Measurements from ENCODE around the gene ANKHD1. TPM values are rescaled to one million over a fixed set of nuclear protein-coding genes. Genes with fewer than 3 reads are reported as not detected.

The ANKHD1 gene
- total and polyA plus RNA-seq, 10 donors: 30.5 to 235 (median 157) TPM

DNA sequence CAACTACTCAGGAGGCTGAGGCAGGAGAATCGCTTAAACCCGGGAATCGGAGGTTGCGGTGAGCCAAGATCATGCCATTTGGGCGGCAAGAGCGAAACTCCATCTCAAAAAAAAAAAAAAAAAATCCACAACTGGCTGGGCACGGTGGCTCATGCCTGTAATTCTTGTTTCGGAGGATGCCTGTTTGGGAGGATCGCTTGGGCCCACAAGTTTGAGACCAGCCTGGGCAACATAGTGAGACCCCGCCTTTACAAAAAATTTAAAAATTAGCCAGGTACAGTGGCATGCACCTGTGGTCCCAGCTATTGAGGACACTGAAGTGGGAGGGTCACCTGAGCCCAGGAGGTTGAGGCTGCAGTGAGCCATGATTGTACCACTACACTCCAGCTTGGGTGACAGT lies 144.0 kb downstream of the ANKHD1 start:
- intact Hi-C loops (cut with DNase I; ENCODE audit: low total_unique reads): no loop called here
- WGBS, 5 donors: 94 to 99% (median 98%) methylated on average over 10 of the region's 10 CpGs

DNA sequence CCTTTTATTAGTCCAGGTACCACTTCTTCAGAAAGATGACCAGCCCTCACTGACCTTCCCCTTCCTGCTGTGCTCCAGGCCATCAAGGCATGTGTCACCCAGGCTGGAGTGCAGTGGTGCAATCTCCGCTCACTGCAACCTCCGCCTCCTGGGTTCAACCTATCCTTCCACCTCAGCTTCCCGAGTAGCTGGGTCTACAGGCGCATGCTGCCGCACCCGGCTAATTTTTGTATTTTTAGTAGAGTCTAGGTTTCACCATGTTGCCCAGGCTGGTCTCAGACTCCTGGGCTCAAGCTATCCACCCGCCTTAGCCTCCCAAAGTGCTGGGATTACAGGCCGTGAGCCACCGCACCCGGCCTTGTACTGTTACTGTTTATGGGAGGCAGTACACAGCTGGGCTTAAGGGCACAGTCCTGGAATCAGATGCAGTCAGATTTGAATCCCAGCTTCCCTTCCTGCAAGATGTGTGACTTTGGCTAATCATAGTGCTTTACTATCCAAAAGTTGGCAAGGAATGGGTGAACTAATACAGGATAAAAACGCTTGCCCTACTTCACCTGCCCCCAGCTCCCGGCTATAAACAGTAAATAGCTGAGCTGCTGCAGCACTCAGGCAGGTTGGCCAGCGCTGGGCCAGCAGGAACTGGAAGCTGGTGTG lies 145.3 kb downstream of the ANKHD1 start:
- WGBS, 5 donors: 52 to 67% (median 61%) methylated on average over 13 of the region's 13 CpGs
- H3K36me3 ChIP-seq: peaks cover 0 to 71% (median 34%) of the 10 kb centered on the region in 6 donors
- peak; percentile 83 for DNase-seq
- H3K9me3 ChIP-seq: no peaks in the 10 kb centered on the region
- H3K4me1 ChIP-seq: peaks cover 16 to 45% (median 42%) of the 10 kb centered on the region in 6 donors
- TF ChIP-seq POLR2A (IDR thresholded peaks at IDR 0.05) (no peak), POLR2AphosphoS5 (IDR thresholded peaks at IDR 0.05) (no peak)
- TF ChIP-seq, protein P1, sequence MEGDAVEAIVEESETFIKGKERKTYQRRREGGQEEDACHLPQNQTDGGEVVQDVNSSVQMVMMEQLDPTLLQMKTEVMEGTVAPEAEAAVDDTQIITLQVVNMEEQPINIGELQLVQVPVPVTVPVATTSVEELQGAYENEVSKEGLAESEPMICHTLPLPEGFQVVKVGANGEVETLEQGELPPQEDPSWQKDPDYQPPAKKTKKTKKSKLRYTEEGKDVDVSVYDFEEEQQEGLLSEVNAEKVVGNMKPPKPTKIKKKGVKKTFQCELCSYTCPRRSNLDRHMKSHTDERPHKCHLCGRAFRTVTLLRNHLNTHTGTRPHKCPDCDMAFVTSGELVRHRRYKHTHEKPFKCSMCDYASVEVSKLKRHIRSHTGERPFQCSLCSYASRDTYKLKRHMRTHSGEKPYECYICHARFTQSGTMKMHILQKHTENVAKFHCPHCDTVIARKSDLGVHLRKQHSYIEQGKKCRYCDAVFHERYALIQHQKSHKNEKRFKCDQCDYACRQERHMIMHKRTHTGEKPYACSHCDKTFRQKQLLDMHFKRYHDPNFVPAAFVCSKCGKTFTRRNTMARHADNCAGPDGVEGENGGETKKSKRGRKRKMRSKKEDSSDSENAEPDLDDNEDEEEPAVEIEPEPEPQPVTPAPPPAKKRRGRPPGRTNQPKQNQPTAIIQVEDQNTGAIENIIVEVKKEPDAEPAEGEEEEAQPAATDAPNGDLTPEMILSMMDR (IDR thresholded peaks at IDR 0.05 in 8 of 11, conservative IDR thresholded peaks at IDR 0.05 in 3 of 11): no peak
- peak overlapping the region in 7 of 8 donors; percentile 41 to 78 (median 48) for H3K4me3 ChIP-seq
- intact Hi-C loops (cut with DNase I; ENCODE audit: low total_unique reads): no loop called here
- H3K27ac ChIP-seq: peak overlapping the region; percentile 88 to 98 (median 92)
- no peaks in the 10 kb centered on the region for H3K27me3 ChIP-seq (replicated peaks in 1 of 7)

More for the DNA sequence above, 144.0 kb downstream of the ANKHD1 start:
- peak overlapping the region in 2 of 8 donors; percentile 91 to 98 for H3K27ac ChIP-seq
- no peak for TF ChIP-seq POLR2A (IDR thresholded peaks at IDR 0.05)
- peaks cover 0 to 71% (median 32%) of the 10 kb centered on the region in 6 donors for H3K36me3 ChIP-seq
- no peaks in the 10 kb centered on the region for H3K9me3 ChIP-seq
- H3K4me1 ChIP-seq: peaks cover 16 to 45% (median 42%) of the 10 kb centered on the region in 6 donors
- DNase-seq: no peak
- H3K27me3 ChIP-seq (replicated peaks in 1 of 7): no peaks in the 10 kb centered on the region
- no peak overlapping the region for H3K4me3 ChIP-seq

DNA sequence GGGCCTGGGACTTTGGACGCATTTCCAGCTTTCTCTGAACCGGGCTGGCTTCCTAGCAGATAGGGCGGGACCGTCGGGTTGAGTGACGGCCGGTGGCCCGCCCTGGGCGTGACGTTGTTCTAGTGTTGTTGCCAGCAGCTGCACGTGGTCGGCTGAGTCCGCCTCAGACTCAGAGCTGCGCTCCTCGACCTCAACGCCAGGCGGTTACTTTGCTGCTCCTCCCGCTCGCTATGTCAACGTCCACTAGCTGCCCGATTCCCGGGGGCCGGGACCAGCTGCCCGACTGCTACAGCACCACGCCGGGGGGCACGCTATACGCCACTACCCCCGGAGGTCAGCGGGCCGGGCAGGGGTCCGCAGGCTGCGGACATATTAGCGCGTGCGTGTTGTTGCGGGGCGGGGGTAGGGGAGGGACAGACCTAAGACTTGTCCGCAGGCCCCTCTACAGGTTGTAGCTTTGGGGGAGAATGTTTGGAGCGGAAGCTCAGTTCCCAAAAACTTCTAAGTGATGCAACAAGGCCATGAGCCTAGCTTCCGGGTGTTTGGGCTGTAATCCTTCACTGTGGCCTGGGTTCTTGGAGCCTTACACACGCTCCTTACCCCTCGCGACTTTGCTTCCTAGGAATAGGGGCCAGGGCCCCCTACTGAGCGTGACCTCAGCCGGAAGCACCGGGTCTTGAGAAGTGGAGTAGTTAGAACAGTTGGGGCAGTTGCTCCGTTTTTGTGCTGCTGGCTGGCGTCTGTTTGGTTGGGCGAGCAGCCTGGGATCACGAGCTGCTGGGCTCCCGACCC lies 146.1 kb downstream of the ANKHD1 start, which contains the start of gene EIF4EBP3:
Gene EIF4EBP3 (plus strand): TSS at position 155 of the 792 bp plus-strand sequence. CDS start 76 bp downstream, at position 231.
- Histone ChIP-seq H3K36me3 (peaks cover 0 to 71% (median 36%) of the 10 kb centered on the region in 6 donors), H3K4me3 (peak within 1 kb of the TSS; percentile 41 to 78 (median 47)), H3K9me3 (no peaks in the 10 kb centered on the region), H3K27ac (peak within 1 kb of the TSS; percentile 88 to 98 (median 92)), H3K27me3 (replicated peaks in 1 of 7) (no peaks in the 10 kb centered on the region), H3K4me1 (peaks cover 16 to 47% (median 43%) of the 10 kb centered on the region in 6 donors)
- intact Hi-C loops (cut with DNase I; ENCODE audit: low total_unique reads): no loop called here
- 1 to 6% (median 2%) methylated on average over 30 to 52 of the region's 52 CpGs for WGBS, 5 donors
- peak; percentile 98 for DNase-seq
- TF ChIP-seq POLR2A (IDR thresholded peaks at IDR 0.05) (peak; percentile 24 to 57 (median 56)), POLR2AphosphoS5 (IDR thresholded peaks at IDR 0.05) (peak; percentile 96 to 97 (median 97))
- TF ChIP-seq, protein P1 (IDR thresholded peaks at IDR 0.05 in 8 of 11, conservative IDR thresholded peaks at IDR 0.05 in 3 of 11): peak; percentile 57 to 91 (median 79)

DNA sequence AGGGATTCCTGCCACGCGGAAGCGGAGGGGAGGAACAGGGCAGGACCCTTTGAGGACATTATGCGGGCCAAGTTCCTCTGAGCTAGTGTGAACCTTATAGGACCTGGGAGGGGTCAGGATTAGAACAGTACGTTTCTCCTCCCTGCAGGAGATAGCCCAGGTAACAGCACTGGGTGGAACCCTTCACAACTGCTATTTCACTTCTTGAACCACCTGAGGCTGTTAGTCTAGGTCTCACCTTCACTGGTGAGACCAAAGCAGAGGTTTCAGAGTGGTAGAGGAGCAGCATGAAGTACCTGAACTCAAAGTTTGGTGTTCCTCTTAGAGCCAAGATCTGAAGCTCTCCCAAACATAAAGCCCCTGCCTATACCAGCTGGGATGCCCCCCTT lies 146.7 kb downstream of the ANKHD1 start:
- Histone ChIP-seq H3K27me3 (replicated peaks in 1 of 7) (no peaks in the 10 kb centered on the region), H3K4me3 (peak overlapping the region; percentile 41 to 78 (median 47)), H3K9me3 (no peaks in the 10 kb centered on the region), H3K27ac (peak overlapping the region; percentile 88 to 98 (median 92)), H3K36me3 (peaks cover 0 to 71% (median 34%) of the 10 kb centered on the region in 6 donors), H3K4me1 (peaks cover 16 to 53% (median 46%) of the 10 kb centered on the region in 6 donors)
- no peak for DNase-seq
- 4 to 20% (median 11%) methylated on average over 5 of the region's 5 CpGs; no CpG with 5 or more reads in 1 of the 5 donors for WGBS, 5 donors
- intact Hi-C loops (cut with DNase I; ENCODE audit: low total_unique reads): no loop called here
- TF ChIP-seq POLR2AphosphoS5 (IDR thresholded peaks at IDR 0.05) (no peak), POLR2A (IDR thresholded peaks at IDR 0.05) (no peak)
- TF ChIP-seq, protein P1 (IDR thresholded peaks at IDR 0.05 in 8 of 11, conservative IDR thresholded peaks at IDR 0.05 in 3 of 11): no peak
